GM23338 (cell line): ENCODE data around the gene CYSLTR1. TPM values are rescaled to one million over a fixed set of nuclear protein-coding genes. Genes with fewer than 3 reads are reported as not detected.

Source experiments
- ATAC-seq: fragments of 200-7000 bp; cut with Tn5 transposase; 3 replicates; pipeline ENCODE4 v1.9.1; 2020
- DNase-seq: peaks from one replicate; pipeline ENCODE4 v3.0.0-alpha.2; 2015; ENCODE audit warnings: low spot score
- H2AFZ ChIP-seq: fragments of 200-600 bp; sonication (generic); 2 replicates; pipeline ENCODE4 v1.8.0; 2016; ENCODE audit warnings: antibody characterized with exemption, mild to moderate bottlenecking, moderate library complexity
- H3F3A ChIP-seq: fragments of 200-600 bp; sonication (generic); replicated peaks from 2 replicates; pipeline ENCODE4 v1.8.0; 2017; ENCODE audit warnings: antibody characterized with exemption, mixed run types, low read depth
- H3K27ac ChIP-seq: fragments of 200-600 bp; sonication (generic); 2 replicates; pipeline ENCODE4 v1.6.1; 2016; ENCODE audit warnings: low read depth
- H3K27me3 ChIP-seq: fragments of 200-600 bp; sonication (generic); 2 replicates; pipeline ENCODE4 v1.8.0; 2016; ENCODE audit warnings: mild to moderate bottlenecking, mixed run types, moderate library complexity; ENCODE audit not compliant: insufficient read depth
- H3K36me3 ChIP-seq: fragments of 200-600 bp; sonication (generic); 2 replicates; pipeline ENCODE4 v1.8.0; 2016; ENCODE audit warnings: mild to moderate bottlenecking; ENCODE audit not compliant: insufficient read depth
- H3K4me1 ChIP-seq: fragments of 200-600 bp; sonication (generic); 2 replicates; pipeline ENCODE4 v1.8.0; 2016; ENCODE audit warnings: mild to moderate bottlenecking, moderate library complexity; ENCODE audit not compliant: insufficient read depth
- H3K4me2 ChIP-seq: fragments of 200-600 bp; sonication (generic); 2 replicates; pipeline ENCODE4 v1.7.1; 2017; ENCODE audit warnings: mixed run types
- H3K4me3 ChIP-seq: fragments of 200-600 bp; sonication (generic); 2 replicates; pipeline ENCODE4 v1.6.1; 2016; ENCODE audit warnings: mixed run types
- H3K79me2 ChIP-seq: fragments of 200-600 bp; sonication (generic); replicated peaks from 2 replicates; pipeline ENCODE4 v1.8.0; 2017; ENCODE audit warnings: mild to moderate bottlenecking; ENCODE audit not compliant: insufficient read depth
- H3K9me2 ChIP-seq: fragments of 200-600 bp; sonication (generic); 2 replicates; pipeline ENCODE4 v1.8.0; 2017; ENCODE audit not compliant: insufficient read depth
- H4K20me1 ChIP-seq: fragments of 200-600 bp; sonication (generic); replicated peaks from 2 replicates; pipeline ENCODE4 v1.8.0; 2017; ENCODE audit warnings: mild to moderate bottlenecking; ENCODE audit not compliant: insufficient read depth
- H3K27ac Mint-ChIP-seq: 2 replicates; pipeline ENCODE4 v1.8.0; 2020; ENCODE audit warnings: inconsistent platforms, mild to moderate bottlenecking, moderate library complexity, mixed read lengths
- H3K27me3 Mint-ChIP-seq: 3 replicates; pipeline ENCODE4 v1.8.0; 2022; ENCODE audit warnings: low read depth, mild to moderate bottlenecking, moderate library complexity, mixed read lengths, inconsistent platforms; ENCODE audit not compliant: insufficient read depth, poor library complexity
- H3K36me3 Mint-ChIP-seq: 3 replicates; pipeline ENCODE4 v1.8.0; 2021; ENCODE audit warnings: low read depth, mild to moderate bottlenecking, inconsistent platforms, moderate library complexity, mixed read lengths
- H3K4me1 Mint-ChIP-seq: 3 replicates; pipeline ENCODE4 v1.8.0; 2020; ENCODE audit warnings: mild to moderate bottlenecking, inconsistent platforms, mixed read lengths
- H3K4me3 Mint-ChIP-seq: 3 replicates; pipeline ENCODE4 v1.8.0; 2021; ENCODE audit warnings: moderate library complexity, mild to moderate bottlenecking, inconsistent platforms, mixed read lengths
- H3K9me3 Mint-ChIP-seq: 3 replicates; pipeline ENCODE4 v1.8.0; 2020; ENCODE audit warnings: moderate library complexity, mild to moderate bottlenecking, inconsistent platforms, mixed read lengths
- CREB1 ChIP-seq: fragments of 250-450 bp; sonication (Bioruptor Pico); IDR thresholded peaks from 2 replicates; pipeline ENCODE4 v1.5.0; 2020; ENCODE audit warnings: low read depth, mild to moderate bottlenecking, moderate library complexity
- EZH2phosphoT487 ChIP-seq: fragments of 200-600 bp; sonication (generic); IDR thresholded peaks from one replicate; pipeline ENCODE4 v1.8.1; 2018; ENCODE audit warnings: antibody characterized with exemption; ENCODE audit not compliant: unreplicated experiment
- STAT1 ChIP-seq: IDR thresholded peaks from one replicate; pipeline ENCODE4 v1.6.1; 2016; ENCODE audit warnings: antibody characterized with exemption; ENCODE audit not compliant: unreplicated experiment
- polyA plus RNA-seq: library from polyadenylated mRNA; unstranded; fragments of >200 nt; fragmentation: Nextera tagmentation; extraction: Ambion mirVana; gene quantifications from 2 replicates; pipeline ENCODE4 v1.2.1, GENCODE V29; 2016
- total RNA-seq: library from RNA; depleted of rRNA; stranded (reverse); fragments of >200 nt; shearing (Covaris generic); gene quantifications from 2 replicates; pipeline ENCODE4 v1.2.3, GENCODE V29; 2014
- TF ChIP-seq, protein P1 (sequence below): fragments of 250-450 bp; sonication (Bioruptor Pico); IDR thresholded peaks from 2 replicates; pipeline ENCODE4 v1.5.0; 2020; ENCODE audit warnings: mild to moderate bottlenecking, moderate library complexity
- TF ChIP-seq, protein P2 (sequence below): IDR thresholded peaks from one replicate; pipeline ENCODE4 v1.6.1; 2018; ENCODE audit warnings: antibody characterized with exemption; ENCODE audit not compliant: unreplicated experiment

Gene CYSLTR1
- total and polyA plus RNA-seq, 2 experiments from 2014 or later, result not detected

DNA sequence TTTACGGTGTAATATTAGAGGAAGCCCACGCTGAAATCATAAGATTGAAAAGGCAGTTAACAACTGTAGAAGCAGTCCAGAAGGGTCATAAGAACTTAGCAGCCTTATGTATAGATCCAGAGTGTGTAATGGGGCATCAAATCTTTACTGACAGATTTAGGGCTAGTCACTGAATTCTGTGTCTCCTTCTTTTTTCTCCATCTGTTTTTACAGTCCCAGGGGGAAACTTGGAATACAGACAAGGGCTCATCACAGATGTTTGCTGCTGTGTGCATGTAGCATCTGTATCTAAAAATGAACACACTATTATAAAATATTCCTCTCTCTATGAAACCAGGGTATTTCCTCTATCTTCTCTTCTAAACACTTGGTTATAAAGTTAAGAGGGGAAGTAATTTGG is 43.9 kb downstream of the CYSLTR1 start (continued):
- TF ChIP-seq, protein P1, sequence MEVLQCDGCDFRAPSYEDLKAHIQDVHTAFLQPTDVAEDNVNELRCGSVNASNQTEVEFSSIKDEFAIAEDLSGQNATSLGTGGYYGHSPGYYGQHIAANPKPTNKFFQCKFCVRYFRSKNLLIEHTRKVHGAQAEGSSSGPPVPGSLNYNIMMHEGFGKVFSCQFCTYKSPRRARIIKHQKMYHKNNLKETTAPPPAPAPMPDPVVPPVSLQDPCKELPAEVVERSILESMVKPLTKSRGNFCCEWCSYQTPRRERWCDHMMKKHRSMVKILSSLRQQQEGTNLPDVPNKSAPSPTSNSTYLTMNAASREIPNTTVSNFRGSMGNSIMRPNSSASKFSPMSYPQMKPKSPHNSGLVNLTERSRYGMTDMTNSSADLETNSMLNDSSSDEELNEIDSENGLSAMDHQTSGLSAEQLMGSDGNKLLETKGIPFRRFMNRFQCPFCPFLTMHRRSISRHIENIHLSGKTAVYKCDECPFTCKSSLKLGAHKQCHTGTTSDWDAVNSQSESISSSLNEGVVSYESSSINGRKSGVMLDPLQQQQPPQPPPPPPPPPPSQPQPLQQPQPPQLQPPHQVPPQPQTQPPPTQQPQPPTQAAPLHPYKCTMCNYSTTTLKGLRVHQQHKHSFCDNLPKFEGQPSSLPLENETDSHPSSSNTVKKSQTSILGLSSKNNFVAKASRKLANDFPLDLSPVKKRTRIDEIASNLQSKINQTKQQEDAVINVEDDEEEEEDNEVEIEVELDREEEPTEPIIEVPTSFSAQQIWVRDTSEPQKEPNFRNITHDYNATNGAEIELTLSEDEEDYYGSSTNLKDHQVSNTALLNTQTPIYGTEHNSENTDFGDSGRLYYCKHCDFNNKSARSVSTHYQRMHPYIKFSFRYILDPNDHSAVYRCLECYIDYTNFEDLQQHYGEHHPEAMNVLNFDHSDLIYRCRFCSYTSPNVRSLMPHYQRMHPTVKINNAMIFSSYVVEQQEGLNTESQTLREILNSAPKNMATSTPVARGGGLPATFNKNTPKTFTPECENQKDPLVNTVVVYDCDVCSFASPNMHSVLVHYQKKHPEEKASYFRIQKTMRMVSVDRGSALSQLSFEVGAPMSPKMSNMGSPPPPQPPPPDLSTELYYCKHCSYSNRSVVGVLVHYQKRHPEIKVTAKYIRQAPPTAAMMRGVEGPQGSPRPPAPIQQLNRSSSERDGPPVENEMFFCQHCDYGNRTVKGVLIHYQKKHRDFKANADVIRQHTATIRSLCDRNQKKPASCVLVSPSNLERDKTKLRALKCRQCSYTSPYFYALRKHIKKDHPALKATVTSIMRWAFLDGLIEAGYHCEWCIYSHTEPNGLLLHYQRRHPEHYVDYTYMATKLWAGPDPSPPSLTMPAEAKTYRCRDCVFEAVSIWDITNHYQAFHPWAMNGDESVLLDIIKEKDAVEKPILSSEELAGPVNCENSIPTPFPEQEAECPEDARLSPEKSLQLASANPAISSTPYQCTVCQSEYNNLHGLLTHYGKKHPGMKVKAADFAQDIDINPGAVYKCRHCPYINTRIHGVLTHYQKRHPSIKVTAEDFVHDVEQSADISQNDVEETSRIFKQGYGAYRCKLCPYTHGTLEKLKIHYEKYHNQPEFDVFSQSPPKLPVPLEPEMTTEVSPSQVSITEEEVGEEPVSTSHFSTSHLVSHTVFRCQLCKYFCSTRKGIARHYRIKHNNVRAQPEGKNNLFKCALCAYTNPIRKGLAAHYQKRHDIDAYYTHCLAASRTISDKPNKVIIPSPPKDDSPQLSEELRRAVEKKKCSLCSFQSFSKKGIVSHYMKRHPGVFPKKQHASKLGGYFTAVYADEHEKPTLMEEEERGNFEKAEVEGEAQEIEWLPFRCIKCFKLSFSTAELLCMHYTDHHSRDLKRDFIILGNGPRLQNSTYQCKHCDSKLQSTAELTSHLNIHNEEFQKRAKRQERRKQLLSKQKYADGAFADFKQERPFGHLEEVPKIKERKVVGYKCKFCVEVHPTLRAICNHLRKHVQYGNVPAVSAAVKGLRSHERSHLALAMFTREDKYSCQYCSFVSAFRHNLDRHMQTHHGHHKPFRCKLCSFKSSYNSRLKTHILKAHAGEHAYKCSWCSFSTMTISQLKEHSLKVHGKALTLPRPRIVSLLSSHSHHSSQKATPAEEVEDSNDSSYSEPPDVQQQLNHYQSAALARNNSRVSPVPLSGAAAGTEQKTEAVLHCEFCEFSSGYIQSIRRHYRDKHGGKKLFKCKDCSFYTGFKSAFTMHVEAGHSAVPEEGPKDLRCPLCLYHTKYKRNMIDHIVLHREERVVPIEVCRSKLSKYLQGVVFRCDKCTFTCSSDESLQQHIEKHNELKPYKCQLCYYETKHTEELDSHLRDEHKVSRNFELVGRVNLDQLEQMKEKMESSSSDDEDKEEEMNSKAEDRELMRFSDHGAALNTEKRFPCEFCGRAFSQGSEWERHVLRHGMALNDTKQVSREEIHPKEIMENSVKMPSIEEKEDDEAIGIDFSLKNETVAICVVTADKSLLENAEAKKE (CRISPR knock-in tag), result no peak
- TF ChIP-seq, protein P2, sequence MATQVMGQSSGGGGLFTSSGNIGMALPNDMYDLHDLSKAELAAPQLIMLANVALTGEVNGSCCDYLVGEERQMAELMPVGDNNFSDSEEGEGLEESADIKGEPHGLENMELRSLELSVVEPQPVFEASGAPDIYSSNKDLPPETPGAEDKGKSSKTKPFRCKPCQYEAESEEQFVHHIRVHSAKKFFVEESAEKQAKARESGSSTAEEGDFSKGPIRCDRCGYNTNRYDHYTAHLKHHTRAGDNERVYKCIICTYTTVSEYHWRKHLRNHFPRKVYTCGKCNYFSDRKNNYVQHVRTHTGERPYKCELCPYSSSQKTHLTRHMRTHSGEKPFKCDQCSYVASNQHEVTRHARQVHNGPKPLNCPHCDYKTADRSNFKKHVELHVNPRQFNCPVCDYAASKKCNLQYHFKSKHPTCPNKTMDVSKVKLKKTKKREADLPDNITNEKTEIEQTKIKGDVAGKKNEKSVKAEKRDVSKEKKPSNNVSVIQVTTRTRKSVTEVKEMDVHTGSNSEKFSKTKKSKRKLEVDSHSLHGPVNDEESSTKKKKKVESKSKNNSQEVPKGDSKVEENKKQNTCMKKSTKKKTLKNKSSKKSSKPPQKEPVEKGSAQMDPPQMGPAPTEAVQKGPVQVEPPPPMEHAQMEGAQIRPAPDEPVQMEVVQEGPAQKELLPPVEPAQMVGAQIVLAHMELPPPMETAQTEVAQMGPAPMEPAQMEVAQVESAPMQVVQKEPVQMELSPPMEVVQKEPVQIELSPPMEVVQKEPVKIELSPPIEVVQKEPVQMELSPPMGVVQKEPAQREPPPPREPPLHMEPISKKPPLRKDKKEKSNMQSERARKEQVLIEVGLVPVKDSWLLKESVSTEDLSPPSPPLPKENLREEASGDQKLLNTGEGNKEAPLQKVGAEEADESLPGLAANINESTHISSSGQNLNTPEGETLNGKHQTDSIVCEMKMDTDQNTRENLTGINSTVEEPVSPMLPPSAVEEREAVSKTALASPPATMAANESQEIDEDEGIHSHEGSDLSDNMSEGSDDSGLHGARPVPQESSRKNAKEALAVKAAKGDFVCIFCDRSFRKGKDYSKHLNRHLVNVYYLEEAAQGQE, result no peak
- TF ChIP-seq CREB1 (CRISPR knock-in tag) (no peak), EZH2phosphoT487 (no peak), STAT1 (no peak)

DNA sequence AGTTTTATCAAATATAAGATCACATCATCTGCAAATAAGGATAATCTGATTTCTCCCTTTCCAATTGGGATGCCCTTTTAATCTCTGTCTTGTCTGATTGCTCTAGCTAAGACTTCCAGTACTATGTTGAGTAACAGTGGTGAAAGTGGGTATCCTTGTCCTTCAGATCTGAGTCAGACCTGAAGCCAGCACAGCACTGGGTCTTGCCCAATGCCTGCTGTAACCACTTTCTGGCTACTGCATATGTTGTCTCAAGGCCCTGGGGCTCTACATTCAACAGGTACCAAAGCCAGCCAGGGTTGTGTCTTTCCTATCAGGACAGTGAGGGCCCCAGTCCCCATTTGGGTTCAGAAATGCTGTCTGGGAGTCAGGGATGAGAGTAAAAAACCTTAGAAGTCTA is 90.3 kb downstream of the CYSLTR1 start:
- no peaks in the 10 kb centered on the region; the same call in 2 of the 3 replicates for H3K9me3 Mint-ChIP-seq
- Histone ChIP-seq H3K27ac (no peak overlapping the region), H3K36me3 (no peaks in the 10 kb centered on the region), H3F3A (no peaks in the 10 kb centered on the region), H4K20me1 (no peaks in the 10 kb centered on the region), H3K4me3 (no peak overlapping the region), H3K4me1 (no peaks in the 10 kb centered on the region), H3K4me2 (no peak overlapping the region), H3K27me3 (no peaks in the 10 kb centered on the region), H3K79me2 (no peaks in the 10 kb centered on the region), H3K9me2 (no peaks in the 10 kb centered on the region), H2AFZ (no peak overlapping the region)
- no peaks in the 10 kb centered on the region for H3K27me3 Mint-ChIP-seq
- no peak for DNase-seq
- H3K27ac Mint-ChIP-seq, result no peak overlapping the region
- no peak for ATAC-seq
- no peaks in the 10 kb centered on the region; the same call in 2 of the 3 replicates for H3K36me3 Mint-ChIP-seq
- no peak overlapping the region for H3K4me3 Mint-ChIP-seq
- no peaks in the 10 kb centered on the region for H3K4me1 Mint-ChIP-seq
- TF ChIP-seq, protein P1 (CRISPR knock-in tag), result no peak
